CD4-positive, alpha-beta T cell treated with Interleukin-6 at 100 ng/mL for 8 hours (primary cell): ENCODE measurements around the gene POU2F2.

Experiments
- DNase-seq: peaks from one replicate; pipeline ENCODE4 v3.0.0-alpha.2; 2020; ENCODE audit warnings: mixed read lengths, low spot score

POU2F2 gene

GRCh38 chr19:42132030-42132628, at the start of gene POU2F2:
TSS of gene POU2F2 (minus strand) at chr19:42132446. CDS start at chr19:42132411, 35 bp downstream.
- DNase-seq, result peak; percentile 91

DNA sequence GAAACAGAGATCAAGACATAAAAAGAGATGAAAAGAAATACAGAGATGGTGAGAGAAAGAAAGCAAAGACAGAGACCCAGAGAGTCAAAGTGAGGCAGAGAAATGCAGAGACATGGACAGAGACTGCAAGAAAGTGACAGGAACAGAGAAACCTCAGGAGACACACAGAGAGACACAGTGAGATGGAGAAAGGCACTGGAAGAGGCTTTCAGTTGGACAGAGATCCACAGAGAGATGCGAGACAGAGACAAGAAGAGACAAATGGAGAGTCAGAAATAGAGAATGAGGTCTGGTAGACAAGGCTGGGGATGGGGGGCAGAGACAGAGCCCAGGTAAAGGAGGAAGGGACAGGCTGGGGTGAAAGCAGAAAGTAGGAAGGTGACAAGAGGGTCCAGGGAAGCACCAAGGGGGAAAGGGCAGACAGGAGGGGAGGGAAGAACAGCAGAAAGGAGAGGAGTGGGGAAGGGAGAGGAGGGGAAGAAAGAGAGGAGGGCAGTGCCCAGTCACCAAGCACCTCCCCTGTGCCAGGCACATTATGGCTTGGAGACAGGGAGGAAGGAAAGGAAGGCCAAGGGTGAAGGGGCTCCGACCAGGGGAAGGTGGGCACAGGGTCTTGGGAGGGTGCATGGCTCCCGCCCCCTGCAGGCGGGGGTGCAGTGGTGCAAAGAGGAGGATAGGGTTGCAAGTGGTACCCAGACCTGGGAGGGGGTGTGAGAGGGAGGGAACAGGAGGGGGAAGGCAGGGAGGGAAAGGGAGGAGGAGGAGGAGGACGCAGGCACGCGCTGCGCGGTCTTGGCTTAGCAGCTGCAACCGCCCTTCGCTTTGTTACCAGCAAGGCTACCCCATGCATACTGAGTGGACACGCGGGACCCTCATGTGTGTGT, 46.8 kb upstream of the POU2F2 start:
- no peak for DNase-seq

DNA sequence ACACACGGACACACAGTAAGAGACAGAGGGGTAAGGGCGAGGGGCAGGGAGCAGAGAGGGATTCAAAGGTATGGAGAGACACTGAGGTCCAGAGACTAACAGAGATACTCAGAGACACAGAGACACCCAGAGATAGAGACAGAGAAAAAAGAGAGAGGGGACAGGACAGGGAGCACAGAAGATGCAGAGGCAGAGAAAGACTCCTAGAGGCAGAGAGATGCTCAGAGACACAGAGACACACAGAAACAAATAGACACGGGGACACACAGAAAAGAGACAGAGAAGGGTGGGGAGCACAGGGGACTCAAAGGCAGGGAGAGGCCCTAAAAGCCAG, 45.4 kb upstream of the POU2F2 start:
- no peak for DNase-seq

GRCh38 chr19:42176990-42177685, 44.9 kb upstream of the POU2F2 start:
- peak; percentile 74 for DNase-seq

DNA sequence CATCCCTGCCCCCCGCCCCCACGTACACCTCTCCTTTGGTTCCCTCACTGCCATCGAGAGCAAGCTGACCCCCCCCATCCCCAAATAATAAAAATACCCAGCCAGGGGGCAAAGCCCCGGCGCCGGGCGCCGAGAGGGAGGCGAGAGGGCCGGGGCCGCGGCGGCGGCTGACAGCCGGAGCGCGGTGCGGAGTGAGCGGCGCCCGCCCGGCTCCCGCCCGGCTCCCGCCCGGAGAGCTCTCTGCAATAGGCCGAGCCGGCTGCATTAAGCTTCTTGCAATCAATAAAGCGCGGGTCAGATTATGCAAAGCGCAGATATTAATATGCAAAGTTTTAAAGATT, 44.4 kb upstream of the POU2F2 start:
- no peak for DNase-seq

- DNase-seq, result no peak
Measured at GRCh38 chr19:42175952-42176648, 43.9 kb upstream of the POU2F2 start.

- no peak for DNase-seq
Measured at GRCh38 chr19:42174958-42175734, 42.9 kb upstream of the POU2F2 start.

DNA sequence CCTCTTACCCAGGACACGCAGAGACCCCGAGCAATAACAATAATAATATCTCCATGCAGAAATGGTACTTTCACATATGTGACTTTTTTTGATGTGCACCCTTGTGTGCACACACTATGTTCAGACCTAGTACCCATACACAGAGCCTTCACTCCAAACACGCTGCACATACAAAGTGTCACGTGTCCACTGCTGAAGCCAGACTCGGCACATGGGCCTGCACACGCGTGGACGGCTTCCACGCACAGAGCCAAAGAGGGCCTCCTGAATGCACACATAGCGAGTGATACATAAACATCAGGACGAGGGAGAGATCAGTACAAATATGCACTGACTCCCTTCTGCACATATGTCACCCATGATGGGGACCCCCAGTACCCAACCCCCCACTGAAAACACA, 41.9 kb upstream of the POU2F2 start:
- no peak for DNase-seq

GRCh38 chr19:42173695-42174094, 41.4 kb upstream of the POU2F2 start:
- no peak for DNase-seq

DNA sequence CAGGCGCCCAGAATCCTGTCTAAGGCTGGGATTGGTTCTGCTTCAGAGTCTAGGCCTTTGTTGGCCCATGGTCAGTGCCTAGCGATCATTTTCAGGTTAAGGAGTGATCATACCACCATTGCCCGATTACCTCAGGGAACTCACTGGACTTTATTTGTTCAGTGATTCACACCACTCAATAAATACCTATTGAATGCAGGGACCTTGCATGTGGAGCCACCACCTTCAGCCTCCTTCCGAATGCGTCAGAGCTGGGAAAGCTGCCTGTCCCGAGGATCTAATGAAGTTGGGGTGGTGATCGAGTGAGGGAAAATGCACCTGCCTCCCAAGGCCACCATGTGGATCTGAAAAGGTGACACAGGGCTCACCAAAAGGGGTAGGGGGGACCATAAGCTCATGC, 40.0 kb upstream of the POU2F2 start:
- DNase-seq, result no peak

GRCh38 chr19:42170715-42171114, 38.5 kb upstream of the POU2F2 start:
- DNase-seq, result no peak

DNA sequence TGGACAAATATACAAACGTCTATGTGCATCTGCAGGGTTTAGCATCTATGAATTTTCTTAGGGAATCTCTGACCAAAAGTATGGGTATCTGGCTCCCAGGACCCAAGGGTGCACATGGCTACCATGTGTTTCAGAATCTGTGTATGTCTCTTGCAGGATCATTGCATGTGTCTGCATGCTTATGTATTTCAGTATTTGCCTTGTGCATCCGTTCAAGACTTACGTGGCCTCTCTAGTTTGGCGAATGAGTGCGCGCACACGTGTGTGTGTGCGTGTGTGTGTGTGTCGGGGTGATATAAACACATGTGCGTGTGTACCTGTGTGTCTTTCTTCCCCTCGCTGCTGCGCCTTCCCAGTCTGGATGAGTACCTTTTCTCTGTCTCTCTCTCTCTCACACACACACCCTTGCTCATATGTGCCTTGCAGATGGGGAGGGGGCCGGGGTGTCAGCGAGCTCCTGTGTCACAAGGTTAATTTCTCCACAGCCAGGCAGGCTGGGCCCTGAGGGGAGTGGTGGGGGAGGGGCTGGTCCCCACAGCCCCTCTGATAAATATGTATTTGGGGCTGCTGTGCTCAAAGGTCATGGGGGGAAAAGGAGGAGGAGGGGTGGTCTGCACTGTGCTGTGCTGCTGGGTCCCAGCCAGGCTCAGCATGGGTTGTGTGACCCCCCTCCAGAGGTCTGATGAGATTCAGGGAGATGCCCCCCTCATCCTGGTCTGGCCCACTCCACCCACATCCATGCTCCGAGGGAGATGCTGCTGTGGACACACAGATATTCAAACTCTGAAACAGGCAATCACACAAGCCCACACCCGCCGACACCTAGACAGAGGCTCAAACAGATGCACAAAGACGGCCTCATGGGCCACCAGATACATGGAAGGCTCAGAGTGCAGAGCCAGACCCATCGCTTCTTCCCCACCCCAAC, 37.5 kb upstream of the POU2F2 start:
- no peak for DNase-seq

DNA sequence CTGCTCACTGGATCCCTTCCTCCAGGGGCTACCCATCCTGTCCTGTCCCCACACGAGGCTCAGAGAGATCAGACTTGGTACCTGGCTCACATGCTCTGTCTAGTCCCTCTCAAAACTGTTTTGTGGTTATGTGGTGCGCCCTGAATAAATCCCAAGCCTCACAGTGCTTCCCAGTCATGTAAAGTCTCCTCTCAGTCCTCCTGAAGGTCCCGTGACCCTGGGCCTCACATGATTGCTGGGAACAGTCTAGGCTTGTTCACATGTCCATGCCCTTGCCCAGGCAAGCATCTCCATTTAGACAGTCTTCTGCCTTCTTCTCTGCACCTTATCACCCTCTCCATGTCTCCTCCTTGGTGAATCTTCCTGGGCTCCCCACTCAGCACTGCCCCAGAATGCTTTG, 36.0 kb upstream of the POU2F2 start:
- DNase-seq, result no peak

DNA sequence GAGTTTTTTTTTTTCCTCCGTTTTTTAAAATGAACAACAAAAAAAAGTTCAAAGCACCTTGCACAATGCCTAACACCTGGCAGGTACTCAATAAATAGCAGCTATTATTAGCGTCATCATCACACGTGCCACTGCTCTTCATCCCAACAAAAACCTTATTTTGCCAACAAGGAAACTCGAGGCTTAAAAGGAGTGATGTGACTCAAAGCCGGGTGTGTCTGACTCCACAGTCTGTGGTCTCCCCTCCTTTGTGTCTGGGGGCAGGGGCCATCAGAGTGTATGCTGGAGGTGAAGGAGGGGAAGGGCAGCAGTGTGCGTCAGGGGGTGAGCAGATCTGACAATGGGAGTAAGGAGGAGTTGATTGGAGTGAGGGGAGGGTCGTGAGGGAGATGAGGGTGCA, 34.1 kb upstream of the POU2F2 start:
- DNase-seq, result no peak

- DNase-seq, result no peak
Measured at GRCh38 chr19:42165146-42165545, 32.9 kb upstream of the POU2F2 start.

GRCh38 chr19:42161616-42162263, 29.5 kb upstream of the POU2F2 start:
- DNase-seq, result no peak

- DNase-seq, result no peak
Measured at GRCh38 chr19:42159942-42160341, 27.7 kb upstream of the POU2F2 start.

DNA sequence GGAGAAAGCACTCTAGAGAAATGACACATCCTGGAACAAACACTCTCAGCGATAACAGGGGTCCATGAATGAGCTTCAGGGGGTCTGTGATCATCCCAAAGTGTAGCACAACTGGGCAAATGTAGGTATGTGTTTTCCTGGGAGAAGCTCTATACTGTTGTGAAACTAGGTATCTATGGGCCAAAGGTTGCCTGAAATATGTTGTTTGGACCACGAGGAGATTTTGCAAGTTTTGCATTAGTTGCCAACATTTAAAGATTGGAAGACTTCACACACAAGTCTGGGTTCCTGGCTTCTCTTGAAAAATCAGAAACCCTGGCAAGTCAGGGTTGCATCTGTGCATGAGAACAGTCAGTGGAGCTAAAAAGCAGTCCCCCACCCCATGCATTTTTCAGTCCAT, 26.7 kb upstream of the POU2F2 start:
- no peak for DNase-seq

DNA sequence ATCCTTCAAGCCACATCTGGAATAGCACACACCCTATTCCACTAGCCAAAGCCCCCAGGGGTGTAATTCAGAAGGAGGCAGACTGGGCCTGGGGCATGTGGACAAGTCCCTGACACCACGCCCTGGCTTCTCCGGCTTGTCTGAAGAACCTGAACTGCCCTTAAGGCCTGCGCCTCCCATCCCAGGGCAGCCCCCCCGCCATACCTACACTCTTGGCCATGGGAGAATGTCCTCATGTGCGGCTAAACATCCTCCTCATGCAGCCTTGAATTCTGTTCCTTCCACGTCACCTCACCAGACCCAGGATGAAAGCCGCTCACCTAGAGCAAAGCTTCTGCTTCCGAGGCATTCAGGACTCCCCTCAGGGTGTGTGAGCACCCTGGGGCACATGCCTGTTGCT, 24.3 kb upstream of the POU2F2 start:
- no peak for DNase-seq

DNA sequence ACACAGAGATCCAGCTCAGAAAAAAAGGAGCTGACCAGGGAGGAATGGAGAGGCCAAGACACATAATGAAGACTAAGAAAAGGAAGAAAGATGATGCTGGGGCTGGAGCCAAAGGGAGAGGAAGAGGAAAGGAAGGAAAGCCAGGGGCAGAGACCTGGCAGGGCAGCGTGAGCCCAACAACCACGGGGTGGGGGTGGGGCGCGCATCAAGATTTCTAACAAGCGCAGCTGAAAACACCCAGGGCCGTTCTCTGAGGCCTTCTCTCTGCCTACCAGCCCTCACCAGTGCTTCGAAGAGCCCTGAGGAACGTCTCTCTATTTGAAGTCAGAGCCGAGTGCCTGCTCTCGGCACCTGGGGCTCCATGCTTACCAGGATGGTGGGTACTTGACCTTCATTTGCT, 23.6 kb upstream of the POU2F2 start:
- no peak for DNase-seq
